Fibroblast of lung (primary cell): ENCODE measurements around the gene FOXQ1.

Source experiments
- CTCF ChIP-seq, 2 donors: IDR thresholded peaks in 1 of 2; conservative IDR thresholded peaks in 1 of 2; 1 replicate in 1 of 2; 2 replicates in 1 of 2; pipeline ENCODE4 v1.5.1; 2011 to 2012; ENCODE audit warnings: low read length in 2 of 2, control low read depth in 1 of 2, inconsistent platforms in 1 of 2, low read depth in 1 of 2, mild to moderate bottlenecking in 1 of 2
- EZH2 ChIP-seq: IDR thresholded peaks from 2 replicates; pipeline ENCODE4 v1.5.1; 2012; ENCODE audit warnings: low read length, control low read depth, mild to moderate bottlenecking; ENCODE audit errors: missing control alignments

GRCh38 chr6:1325461-1326309 lies 13.8 kb downstream of the FOXQ1 start:
- no peak for TF ChIP-seq CTCF (conservative IDR thresholded peaks at IDR 0.05 in 1 of 2, IDR thresholded peaks at IDR 0.05 in 1 of 2; ENCODE audit: low read depth in 1 of 2, low read length in 2 of 2)
- no peak for TF ChIP-seq EZH2
